Dendritic cell treated with granulocyte-macrophage colony-stimulating factor and Interleukin-4, amounts not matched to agents 40 ng/mL and 50 ng/mL, for 4 days (primary cell): ENCODE results near the gene BPIFA1.
A peak's percentile ranks its signal among the peaks of the same experiment; 100 is the strongest.

Experiments used
- H3K27ac Mint-ChIP-seq: one replicate; pipeline ENCODE4 v1.8.0; 2022; ENCODE audit warnings: mild to moderate bottlenecking, mixed read lengths
- H3K27me3 Mint-ChIP-seq: one replicate; pipeline ENCODE4 v1.8.0; 2022; ENCODE audit warnings: mild to moderate bottlenecking, mixed read lengths
- H3K36me3 Mint-ChIP-seq: one replicate; pipeline ENCODE4 v1.8.0; 2022; ENCODE audit warnings: low read depth, mixed read lengths
- H3K4me1 Mint-ChIP-seq: one replicate; pipeline ENCODE4 v1.8.0; 2022; ENCODE audit warnings: low read depth, mixed read lengths
- H3K4me3 Mint-ChIP-seq: one replicate; pipeline ENCODE4 v1.8.0; 2022; ENCODE audit warnings: mild to moderate bottlenecking, moderate library complexity, mixed read lengths
- H3K9me3 Mint-ChIP-seq: one replicate; pipeline ENCODE4 v1.8.0; 2022; ENCODE audit warnings: mixed read lengths
- intact Hi-C: fragments of 100-400 bp; cut with micrococcal nuclease; formaldehyde crosslinking; loops from one replicate; pipeline ENCODE4 v1.15.0; 2022

The BPIFA1 gene

GRCh38 chr20:33252460-33252859, 16.7 kb downstream of the BPIFA1 start:
- intact Hi-C loops: no loop called here
- Mint-ChIP-seq H3K27ac (no peak overlapping the region), H3K27me3 (no peaks in the 10 kb centered on the region), H3K4me3 (no peak overlapping the region), H3K4me1 (peaks cover 10% of the 10 kb centered on the region), H3K9me3 (no peaks in the 10 kb centered on the region), H3K36me3 (no peaks in the 10 kb centered on the region)

- H3K27me3 Mint-ChIP-seq: no peaks in the 10 kb centered on the region
- no peaks in the 10 kb centered on the region for H3K9me3 Mint-ChIP-seq
- peaks cover 10% of the 10 kb centered on the region for H3K4me1 Mint-ChIP-seq
- H3K27ac Mint-ChIP-seq: peak overlapping the region; percentile 70
- intact Hi-C loops: no loop called here
- no peaks in the 10 kb centered on the region for H3K36me3 Mint-ChIP-seq
- H3K4me3 Mint-ChIP-seq: peak overlapping the region; percentile 13
Observed at GRCh38 chr20:33255005-33255404, 19.2 kb downstream of the BPIFA1 start.

GRCh38 chr20:33257237-33257636, 21.4 kb downstream of the BPIFA1 start:
- intact Hi-C loops: no loop called here
- H3K9me3 Mint-ChIP-seq: no peaks in the 10 kb centered on the region
- H3K4me1 Mint-ChIP-seq: peaks cover 27% of the 10 kb centered on the region
- H3K4me3 Mint-ChIP-seq: no peak overlapping the region
- no peak overlapping the region for H3K27ac Mint-ChIP-seq
- H3K27me3 Mint-ChIP-seq: no peaks in the 10 kb centered on the region
- H3K36me3 Mint-ChIP-seq: no peaks in the 10 kb centered on the region

GRCh38 chr20:33259371-33259770, 23.6 kb downstream of the BPIFA1 start:
- Mint-ChIP-seq H3K9me3 (no peaks in the 10 kb centered on the region), H3K27me3 (no peaks in the 10 kb centered on the region), H3K4me1 (peaks cover 37% of the 10 kb centered on the region), H3K27ac (no peak overlapping the region), H3K4me3 (no peak overlapping the region), H3K36me3 (no peaks in the 10 kb centered on the region)
- intact Hi-C loops: no loop called here

GRCh38 chr20:33261465-33261864, 25.7 kb downstream of the BPIFA1 start:
- Mint-ChIP-seq H3K4me1 (peaks cover 29% of the 10 kb centered on the region), H3K27me3 (no peaks in the 10 kb centered on the region), H3K9me3 (no peaks in the 10 kb centered on the region), H3K4me3 (no peak overlapping the region), H3K36me3 (no peaks in the 10 kb centered on the region), H3K27ac (peak overlapping the region; percentile 54)
- intact Hi-C loops: no loop called here

- Mint-ChIP-seq H3K27ac (peak overlapping the region; percentile 54), H3K9me3 (no peaks in the 10 kb centered on the region), H3K27me3 (no peaks in the 10 kb centered on the region), H3K4me3 (no peak overlapping the region), H3K36me3 (no peaks in the 10 kb centered on the region), H3K4me1 (peaks cover 34% of the 10 kb centered on the region)
- intact Hi-C loops: no loop called here
Observed at GRCh38 chr20:33262658-33263065, 26.9 kb downstream of the BPIFA1 start.

GRCh38 chr20:33263784-33264183, 28.0 kb downstream of the BPIFA1 start:
- Mint-ChIP-seq H3K27ac (no peak overlapping the region), H3K36me3 (no peaks in the 10 kb centered on the region), H3K27me3 (no peaks in the 10 kb centered on the region), H3K4me1 (peaks cover 44% of the 10 kb centered on the region), H3K4me3 (no peak overlapping the region), H3K9me3 (no peaks in the 10 kb centered on the region)
- intact Hi-C loops: no loop called here

GRCh38 chr20:33267701-33268100, 31.9 kb downstream of the BPIFA1 start:
- Mint-ChIP-seq H3K36me3 (no peaks in the 10 kb centered on the region), H3K27me3 (no peaks in the 10 kb centered on the region), H3K27ac (no peak overlapping the region), H3K4me3 (no peak overlapping the region), H3K4me1 (peaks cover 35% of the 10 kb centered on the region), H3K9me3 (no peaks in the 10 kb centered on the region)
- intact Hi-C loops: no loop called here

GRCh38 chr20:33272155-33272873, 36.5 kb downstream of the BPIFA1 start:
- intact Hi-C loops: no loop called here
- peaks cover 23% of the 10 kb centered on the region for H3K4me1 Mint-ChIP-seq
- H3K27me3 Mint-ChIP-seq: peaks cover 1% of the 10 kb centered on the region
- no peak overlapping the region for H3K27ac Mint-ChIP-seq
- H3K4me3 Mint-ChIP-seq: no peak overlapping the region
- no peaks in the 10 kb centered on the region for H3K36me3 Mint-ChIP-seq
- no peaks in the 10 kb centered on the region for H3K9me3 Mint-ChIP-seq

GRCh38 chr20:33273117-33273851, 37.5 kb downstream of the BPIFA1 start:
- H3K27ac Mint-ChIP-seq: no peak overlapping the region

GRCh38 chr20:33275215-33275614, 39.4 kb downstream of the BPIFA1 start:
- H3K9me3 Mint-ChIP-seq: no peaks in the 10 kb centered on the region
- H3K27ac Mint-ChIP-seq: no peak overlapping the region
- H3K4me1 Mint-ChIP-seq: peaks cover 9% of the 10 kb centered on the region
- intact Hi-C loops: no loop called here
- H3K4me3 Mint-ChIP-seq: no peak overlapping the region
- H3K27me3 Mint-ChIP-seq: peaks cover 4% of the 10 kb centered on the region
- no peaks in the 10 kb centered on the region for H3K36me3 Mint-ChIP-seq

More at GRCh38 chr20:33273117-33273851, 37.5 kb downstream of the BPIFA1 start:
- Mint-ChIP-seq H3K36me3 (no peaks in the 10 kb centered on the region), H3K4me1 (peaks cover 23% of the 10 kb centered on the region), H3K27me3 (peaks cover 4% of the 10 kb centered on the region), H3K4me3 (no peak overlapping the region), H3K9me3 (no peaks in the 10 kb centered on the region)
- intact Hi-C loops: no loop called here

- no peak overlapping the region for H3K27ac Mint-ChIP-seq
- peaks cover 9% of the 10 kb centered on the region for H3K4me1 Mint-ChIP-seq
- H3K4me3 Mint-ChIP-seq: no peak overlapping the region
- H3K36me3 Mint-ChIP-seq: no peaks in the 10 kb centered on the region
- peaks cover 4% of the 10 kb centered on the region for H3K27me3 Mint-ChIP-seq
- intact Hi-C loops: no loop called here
- H3K9me3 Mint-ChIP-seq: no peaks in the 10 kb centered on the region
Observed at GRCh38 chr20:33275871-33276270, 40.1 kb downstream of the BPIFA1 start.

- Mint-ChIP-seq H3K9me3 (no peaks in the 10 kb centered on the region), H3K27ac (no peak overlapping the region), H3K4me1 (peaks cover 9% of the 10 kb centered on the region), H3K4me3 (no peak overlapping the region), H3K36me3 (no peaks in the 10 kb centered on the region), H3K27me3 (peaks cover 4% of the 10 kb centered on the region)
- intact Hi-C loops: no loop called here
Observed at GRCh38 chr20:33276303-33277113, 40.7 kb downstream of the BPIFA1 start.
